ENCODE results near the gene WNT4.

- TF ChIP-seq CTCF (IDR thresholded peaks at IDR 0.05), result no peak
- TF ChIP-seq POLR2A (IDR thresholded peaks at IDR 0.05), result no peak
- no peak for TF ChIP-seq POLR2AphosphoS5 (IDR thresholded peaks at IDR 0.05)
Measured at GRCh38 chr1:22179197-22179803, 36.4 kb upstream of the WNT4 start.
